SK-N-SH (cell line): Measurements from ENCODE around the gene TXNDC11. TPM values are rescaled to one million over a fixed set of nuclear protein-coding genes. Genes with fewer than 3 reads are reported as not detected.

Experiments
- CTCF ChIA-PET: fragments of 300-600, 350-600 bp; formaldehyde crosslinking; extraction: SDS; loops from one replicate; lab custom pipeline; 2021; lab: Yijun Ruan, JAX
- POLR2A ChIA-PET: fragments of 350-600 bp; sonication (Branson Sonifier 250); formaldehyde crosslinking; extraction: SDS; loops from one replicate; lab custom pipeline; 2020; ENCODE audit warnings: antibody characterized with exemption, inconsistent platforms; lab: Yijun Ruan, JAX
- DNase-seq: peaks from one replicate; pipeline ENCODE4 v3.0.0; 2012
- H2AFZ ChIP-seq: fragments of 200-600 bp; sonication (generic); 2 replicates; pipeline ENCODE4 v1.8.1; 2016; ENCODE audit warnings: antibody characterized with exemption, mild to moderate bottlenecking, low read depth
- H3F3A ChIP-seq: fragments of 200-600 bp; sonication (generic); replicated peaks from 2 replicates; pipeline ENCODE3; 2016; ENCODE audit warnings: antibody characterized with exemption, mild to moderate bottlenecking; ENCODE audit not compliant: insufficient read depth
- H3K27ac ChIP-seq, 2 experiments: fragments of 200-500 bp in 1 of 2; fragments of 200-600 bp in 1 of 2; sonication (Bioruptor generic) in 1 of 2; sonication (generic), shearing (Covaris generic) in 1 of 2; 2 replicates each; pipeline versions ENCODE4 v1.5.1 to v1.6.1; 2014 to 2016; ENCODE audit warnings: low read depth in 2 of 2, inconsistent platforms in 1 of 2, low read length in 1 of 2, mild to moderate bottlenecking in 1 of 2, mixed read lengths in 1 of 2
- H3K27me3 ChIP-seq: fragments of 200-600 bp; sonication (generic), shearing (Covaris generic); 2 replicates; pipeline ENCODE4 v1.6.1; 2016; ENCODE audit warnings: mixed run types; ENCODE audit not compliant: insufficient read depth
- H3K36me3 ChIP-seq, 2 experiments: fragments of 200-500 bp in 1 of 2; fragments of 200-600 bp in 1 of 2; sonication (Bioruptor generic) in 1 of 2; sonication (generic) in 1 of 2; replicated peaks in 1 of 2; 2 replicates each; pipeline versions ENCODE3 to v1.5.1; 2014 to 2016; ENCODE audit warnings: low read length in 1 of 2, mild to moderate bottlenecking in 1 of 2; ENCODE audit not compliant: insufficient read depth in 2 of 2, control insufficient read depth in 1 of 2
- H3K4me1 ChIP-seq, 2 experiments: fragments of 200-500 bp in 1 of 2; fragments of 200-600 bp in 1 of 2; sonication (Bioruptor generic) in 1 of 2; sonication (generic), shearing (Covaris generic) in 1 of 2; 2 replicates each; pipeline versions ENCODE4 v1.5.1 to v1.6.1; 2014 to 2016; ENCODE audit warnings: low read depth in 1 of 2, low read length in 1 of 2, mixed run types in 1 of 2; ENCODE audit not compliant: insufficient read depth in 2 of 2, control insufficient read depth in 1 of 2
- H3K4me2 ChIP-seq: fragments of 200-600 bp; sonication (generic), shearing (Covaris generic); 2 replicates; pipeline ENCODE4 v1.6.1; 2017; ENCODE audit warnings: mixed run types
- H3K4me3 ChIP-seq, 2 experiments: fragments of 200-500 bp in 1 of 2; fragments of 200-600 bp in 1 of 2; sonication (Bioruptor generic) in 1 of 2; sonication (generic), shearing (Covaris generic) in 1 of 2; 2 replicates each; pipeline versions ENCODE4 v1.5.1 to v1.8.1; 2014 to 2016; ENCODE audit warnings: low read depth in 2 of 2, inconsistent platforms in 1 of 2, low read length in 1 of 2, mild to moderate bottlenecking in 1 of 2, mixed read lengths in 1 of 2, moderate library complexity in 1 of 2
- H3K79me2 ChIP-seq: fragments of 200-600 bp; sonication (generic); 2 replicates; pipeline ENCODE4 v1.8.1; 2017; ENCODE audit warnings: mild to moderate bottlenecking; ENCODE audit not compliant: insufficient read depth
- H3K9ac ChIP-seq: fragments of 200-600 bp; sonication (generic); 2 replicates; pipeline ENCODE4 v1.6.1; 2017; ENCODE audit warnings: mixed run types
- H3K9me2 ChIP-seq: fragments of 200-600 bp; sonication (generic); 2 replicates; pipeline ENCODE4 v1.6.1; 2017; ENCODE audit warnings: mixed run types
- H3K9me3 ChIP-seq: fragments of 200-600 bp; sonication (generic); 2 replicates; pipeline ENCODE4 v1.6.1; 2017; ENCODE audit warnings: mixed run types, mild to moderate bottlenecking, moderate library complexity
- H4K20me1 ChIP-seq: fragments of 200-600 bp; sonication (generic); 2 replicates; pipeline ENCODE4 v1.6.1; 2017; ENCODE audit warnings: mild to moderate bottlenecking, mixed run types; ENCODE audit not compliant: insufficient read depth
- CHD2 ChIP-seq: fragments of 150-350 bp; IDR thresholded peaks from 2 replicates; pipeline ENCODE4 v1.6.1; 2018; ENCODE audit warnings: low read length; ENCODE audit not compliant: partially characterized antibody
- EZH2phosphoT487 ChIP-seq: fragments of 200-600 bp; sonication (generic); IDR thresholded peaks from 2 replicates; pipeline ENCODE4 v1.6.1; 2017; ENCODE audit warnings: low read depth, mixed run types, mild to moderate bottlenecking, antibody characterized with exemption, moderate library complexity, borderline replicate concordance
- MEF2A ChIP-seq: IDR thresholded peaks from 2 replicates; pipeline ENCODE4 v1.4.0; 2012; ENCODE audit warnings: low read depth, borderline replicate concordance
- RCOR1 ChIP-seq: fragments of 150-350 bp; IDR thresholded peaks from 2 replicates; pipeline ENCODE4 v1.6.1; 2017; ENCODE audit warnings: antibody characterized with exemption, low read length
- RFX5 ChIP-seq: IDR thresholded peaks from 2 replicates; pipeline ENCODE4 v1.6.1; 2012; ENCODE audit warnings: mild to moderate bottlenecking, improper control_type of control experiment, low read length
- TCF12 ChIP-seq: IDR thresholded peaks from 2 replicates; pipeline ENCODE4 v1.4.0; 2012
- TEAD4 ChIP-seq: IDR thresholded peaks from 2 replicates; pipeline ENCODE4 v1.4.0; 2012; ENCODE audit warnings: mild to moderate bottlenecking, borderline replicate concordance; ENCODE audit not compliant: insufficient read depth
- whole genome bisulfite sequencing: methylation state at CpG from one replicate; pipeline ENCODE4 v1.1.6; 2017; ENCODE audit warnings: low lambda C conversion rate; 5-methylcytosine and 5-hydroxymethylcytosine counted together
- polyA plus RNA-seq, 3 experiments: library from polyadenylated mRNA; depleted of rRNA; stranded (reverse); fragments of >200 nt; gene quantifications; 2 replicates each; pipeline ENCODE4 v1.2.3, GENCODE V29; 2012
- TF ChIP-seq, protein P1 (sequence below): IDR thresholded peaks from 2 replicates; pipeline ENCODE4 v1.4.0; 2012; ENCODE audit warnings: low read depth, borderline replicate concordance
- TF ChIP-seq, protein P2 (sequence below): IDR thresholded peaks from 2 replicates; pipeline ENCODE4; 2012
- TF ChIP-seq, protein P3 (sequence below): IDR thresholded peaks from 2 replicates; pipeline ENCODE4 v1.4.0; 2012; ENCODE audit warnings: low read depth, borderline replicate concordance
- TF ChIP-seq, protein P4 (sequence below): IDR thresholded peaks from 2 replicates; pipeline ENCODE4 v1.6.1; 2012; ENCODE audit warnings: mild to moderate bottlenecking, low read depth, low read length, moderate library complexity
- TF ChIP-seq, protein P5 (sequence below): IDR thresholded peaks from 2 replicates; pipeline ENCODE4 v1.4.0; 2012; ENCODE audit warnings: low read depth

TXNDC11 gene
- polyA plus RNA-seq, 1 of the 3 experiments (the other 2 are of a cell fraction) = 37.0 TPM

DNA sequence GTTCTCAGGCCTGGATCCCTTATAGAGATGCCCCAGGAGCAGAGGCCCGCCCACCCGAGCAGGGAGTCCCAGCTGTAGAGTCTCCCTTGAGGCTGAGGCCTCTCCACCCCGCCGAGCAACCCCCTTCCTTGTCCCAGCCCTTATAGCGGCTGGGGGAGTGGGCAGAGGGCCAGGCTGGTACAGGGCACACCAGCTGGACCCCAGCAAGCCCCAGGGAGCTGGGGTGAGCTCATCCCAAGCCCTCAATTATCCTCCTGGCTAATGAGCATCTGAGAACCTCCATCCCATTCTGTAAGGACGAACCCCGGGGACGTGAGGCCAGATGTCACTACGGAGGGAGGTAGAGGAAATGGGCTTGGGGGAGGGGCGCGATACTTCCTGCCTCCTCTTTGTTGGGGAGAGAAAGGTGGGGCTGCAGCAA, 77.6 kb downstream of the TXNDC11 start:
- 88% methylated on average over 10 of the region's 11 CpGs for WGBS
- Histone ChIP-seq H3F3A (peaks cover 8% of the 10 kb centered on the region), H3K79me2 (peaks cover 7% of the 10 kb centered on the region), H3K27me3 (no peaks in the 10 kb centered on the region), H3K4me1 (peaks cover 0 to 16% of the 10 kb centered on the region in 2 experiments; a peak in 1 of 4 replicates), H3K27ac (no peak overlapping the region), H3K4me3 (no peak overlapping the region), H3K9me3 (no peaks in the 10 kb centered on the region), H2AFZ (no peak overlapping the region), H3K9me2 (no peaks in the 10 kb centered on the region), H3K9ac (no peak overlapping the region), H4K20me1 (peaks cover 7% of the 10 kb centered on the region; the same call in 1 of the 2 replicates), H3K36me3 (no peaks in the 10 kb centered on the region), H3K4me2 (no peak overlapping the region)
- ChIA-PET CTCF (interaction anchor here (1.4 to 1.7 kb wide), 2 partner anchors 24 to 269 kb away, joined by 5 to 8 read pairs; no protein-coding TSS in a partner anchor), POLR2A (interaction anchor here (1.6 kb wide), 1 partner anchor 78 kb away, joined by 4 read pairs; the partner anchor contains the start of gene LITAF)
- TF ChIP-seq EZH2phosphoT487 = no peak
- TF ChIP-seq, protein P1, sequence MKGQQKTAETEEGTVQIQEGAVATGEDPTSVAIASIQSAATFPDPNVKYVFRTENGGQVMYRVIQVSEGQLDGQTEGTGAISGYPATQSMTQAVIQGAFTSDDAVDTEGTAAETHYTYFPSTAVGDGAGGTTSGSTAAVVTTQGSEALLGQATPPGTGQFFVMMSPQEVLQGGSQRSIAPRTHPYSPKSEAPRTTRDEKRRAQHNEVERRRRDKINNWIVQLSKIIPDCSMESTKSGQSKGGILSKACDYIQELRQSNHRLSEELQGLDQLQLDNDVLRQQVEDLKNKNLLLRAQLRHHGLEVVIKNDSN = no peak
- TF ChIP-seq, protein P2, sequence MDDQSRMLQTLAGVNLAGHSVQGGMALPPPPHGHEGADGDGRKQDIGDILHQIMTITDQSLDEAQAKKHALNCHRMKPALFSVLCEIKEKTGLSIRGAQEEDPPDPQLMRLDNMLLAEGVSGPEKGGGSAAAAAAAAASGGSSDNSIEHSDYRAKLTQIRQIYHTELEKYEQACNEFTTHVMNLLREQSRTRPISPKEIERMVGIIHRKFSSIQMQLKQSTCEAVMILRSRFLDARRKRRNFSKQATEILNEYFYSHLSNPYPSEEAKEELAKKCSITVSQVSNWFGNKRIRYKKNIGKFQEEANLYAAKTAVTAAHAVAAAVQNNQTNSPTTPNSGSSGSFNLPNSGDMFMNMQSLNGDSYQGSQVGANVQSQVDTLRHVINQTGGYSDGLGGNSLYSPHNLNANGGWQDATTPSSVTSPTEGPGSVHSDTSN = no peak
- TF ChIP-seq, protein P3, sequence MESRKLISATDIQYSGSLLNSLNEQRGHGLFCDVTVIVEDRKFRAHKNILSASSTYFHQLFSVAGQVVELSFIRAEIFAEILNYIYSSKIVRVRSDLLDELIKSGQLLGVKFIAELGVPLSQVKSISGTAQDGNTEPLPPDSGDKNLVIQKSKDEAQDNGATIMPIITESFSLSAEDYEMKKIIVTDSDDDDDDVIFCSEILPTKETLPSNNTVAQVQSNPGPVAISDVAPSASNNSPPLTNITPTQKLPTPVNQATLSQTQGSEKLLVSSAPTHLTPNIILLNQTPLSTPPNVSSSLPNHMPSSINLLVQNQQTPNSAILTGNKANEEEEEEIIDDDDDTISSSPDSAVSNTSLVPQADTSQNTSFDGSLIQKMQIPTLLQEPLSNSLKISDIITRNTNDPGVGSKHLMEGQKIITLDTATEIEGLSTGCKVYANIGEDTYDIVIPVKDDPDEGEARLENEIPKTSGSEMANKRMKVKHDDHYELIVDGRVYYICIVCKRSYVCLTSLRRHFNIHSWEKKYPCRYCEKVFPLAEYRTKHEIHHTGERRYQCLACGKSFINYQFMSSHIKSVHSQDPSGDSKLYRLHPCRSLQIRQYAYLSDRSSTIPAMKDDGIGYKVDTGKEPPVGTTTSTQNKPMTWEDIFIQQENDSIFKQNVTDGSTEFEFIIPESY = no peak
- TF ChIP-seq CHD2 = no peak
- no peak for TF ChIP-seq TCF12
- TF ChIP-seq, protein P4, sequence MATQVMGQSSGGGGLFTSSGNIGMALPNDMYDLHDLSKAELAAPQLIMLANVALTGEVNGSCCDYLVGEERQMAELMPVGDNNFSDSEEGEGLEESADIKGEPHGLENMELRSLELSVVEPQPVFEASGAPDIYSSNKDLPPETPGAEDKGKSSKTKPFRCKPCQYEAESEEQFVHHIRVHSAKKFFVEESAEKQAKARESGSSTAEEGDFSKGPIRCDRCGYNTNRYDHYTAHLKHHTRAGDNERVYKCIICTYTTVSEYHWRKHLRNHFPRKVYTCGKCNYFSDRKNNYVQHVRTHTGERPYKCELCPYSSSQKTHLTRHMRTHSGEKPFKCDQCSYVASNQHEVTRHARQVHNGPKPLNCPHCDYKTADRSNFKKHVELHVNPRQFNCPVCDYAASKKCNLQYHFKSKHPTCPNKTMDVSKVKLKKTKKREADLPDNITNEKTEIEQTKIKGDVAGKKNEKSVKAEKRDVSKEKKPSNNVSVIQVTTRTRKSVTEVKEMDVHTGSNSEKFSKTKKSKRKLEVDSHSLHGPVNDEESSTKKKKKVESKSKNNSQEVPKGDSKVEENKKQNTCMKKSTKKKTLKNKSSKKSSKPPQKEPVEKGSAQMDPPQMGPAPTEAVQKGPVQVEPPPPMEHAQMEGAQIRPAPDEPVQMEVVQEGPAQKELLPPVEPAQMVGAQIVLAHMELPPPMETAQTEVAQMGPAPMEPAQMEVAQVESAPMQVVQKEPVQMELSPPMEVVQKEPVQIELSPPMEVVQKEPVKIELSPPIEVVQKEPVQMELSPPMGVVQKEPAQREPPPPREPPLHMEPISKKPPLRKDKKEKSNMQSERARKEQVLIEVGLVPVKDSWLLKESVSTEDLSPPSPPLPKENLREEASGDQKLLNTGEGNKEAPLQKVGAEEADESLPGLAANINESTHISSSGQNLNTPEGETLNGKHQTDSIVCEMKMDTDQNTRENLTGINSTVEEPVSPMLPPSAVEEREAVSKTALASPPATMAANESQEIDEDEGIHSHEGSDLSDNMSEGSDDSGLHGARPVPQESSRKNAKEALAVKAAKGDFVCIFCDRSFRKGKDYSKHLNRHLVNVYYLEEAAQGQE = no peak
- TF ChIP-seq, protein P5, sequence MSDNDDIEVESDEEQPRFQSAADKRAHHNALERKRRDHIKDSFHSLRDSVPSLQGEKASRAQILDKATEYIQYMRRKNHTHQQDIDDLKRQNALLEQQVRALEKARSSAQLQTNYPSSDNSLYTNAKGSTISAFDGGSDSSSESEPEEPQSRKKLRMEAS = no peak
- TF ChIP-seq TEAD4 = no peak
- TF ChIP-seq RFX5 = no peak
- no peak for TF ChIP-seq MEF2A
- no peak for TF ChIP-seq RCOR1
- DNase-seq = no peak
